ENCODE data around the gene TP53I13. TPM values are rescaled to one million over a fixed set of nuclear protein-coding genes. Genes with fewer than 3 reads are reported as not detected.

TP53I13 gene
- total RNA-seq, 1 experiment from 2014 or later = 123 TPM

DNA sequence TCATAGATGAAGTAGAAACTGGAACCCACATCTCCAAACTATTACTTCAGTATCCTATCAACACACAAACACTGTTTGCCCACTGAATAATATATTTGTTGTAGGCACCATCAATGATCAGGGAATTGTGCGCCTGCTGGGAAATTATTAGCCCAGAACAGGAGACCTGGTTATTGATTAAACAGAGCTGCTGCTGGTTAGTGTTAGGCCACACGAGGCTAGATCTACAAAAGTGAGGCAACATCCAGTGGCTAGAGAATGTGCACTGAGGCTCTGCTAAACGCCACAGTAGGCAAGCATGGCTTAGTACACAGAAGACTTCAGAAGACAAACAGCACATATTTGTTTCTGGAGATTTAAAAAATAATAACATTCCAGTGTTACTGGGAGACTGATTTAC, 12.7 kb upstream of the TP53I13 start:
- ChIA-PET POLR2A (no interaction called here), CTCF (interaction anchor here (0.9 kb wide), 1 partner anchor 186 kb away, joined by 3 read pairs; no protein-coding TSS in a partner anchor)
- no TSS peak for BruUV-seq (replicated peaks)
- Histone ChIP-seq H3K36me3 (ENCODE audit: control insufficient read depth, insufficient read depth, low read length) (no peaks in the 10 kb centered on the region), H3K27ac (ENCODE audit: low read length) (no peak overlapping the region), H3K27me3 (ENCODE audit: control insufficient read depth, insufficient read depth, low read length) (no peaks in the 10 kb centered on the region), H3K9me3 (ENCODE audit: control insufficient read depth, insufficient read depth, low read depth, low read length) (no peaks in the 10 kb centered on the region), H3K4me1 (ENCODE audit: control insufficient read depth, insufficient read depth, low read length) (no peaks in the 10 kb centered on the region), H3K4me3 (ENCODE audit: low read depth in 2 of 2, low read length in 2 of 2) (no peak overlapping the region)
- in situ Hi-C loops (cut with HindIII; ENCODE audit: low pct_unique_long_range_greater_than_20kb, low sequenced_read_pairs) = no loop called here
- TF ChIP-seq TCF7L2 (IDR thresholded peaks at IDR 0.05; ENCODE audit: low read depth, low read length) (no peak), SIN3A (IDR thresholded peaks at IDR 0.05; ENCODE audit: borderline replicate concordance, insufficient read depth, low read depth, low read length) (no peak), POLR2AphosphoS5 (IDR thresholded peaks at IDR 0.05; ENCODE audit: low read depth, low read length) (no peak)
- TF ChIP-seq, protein P1, sequence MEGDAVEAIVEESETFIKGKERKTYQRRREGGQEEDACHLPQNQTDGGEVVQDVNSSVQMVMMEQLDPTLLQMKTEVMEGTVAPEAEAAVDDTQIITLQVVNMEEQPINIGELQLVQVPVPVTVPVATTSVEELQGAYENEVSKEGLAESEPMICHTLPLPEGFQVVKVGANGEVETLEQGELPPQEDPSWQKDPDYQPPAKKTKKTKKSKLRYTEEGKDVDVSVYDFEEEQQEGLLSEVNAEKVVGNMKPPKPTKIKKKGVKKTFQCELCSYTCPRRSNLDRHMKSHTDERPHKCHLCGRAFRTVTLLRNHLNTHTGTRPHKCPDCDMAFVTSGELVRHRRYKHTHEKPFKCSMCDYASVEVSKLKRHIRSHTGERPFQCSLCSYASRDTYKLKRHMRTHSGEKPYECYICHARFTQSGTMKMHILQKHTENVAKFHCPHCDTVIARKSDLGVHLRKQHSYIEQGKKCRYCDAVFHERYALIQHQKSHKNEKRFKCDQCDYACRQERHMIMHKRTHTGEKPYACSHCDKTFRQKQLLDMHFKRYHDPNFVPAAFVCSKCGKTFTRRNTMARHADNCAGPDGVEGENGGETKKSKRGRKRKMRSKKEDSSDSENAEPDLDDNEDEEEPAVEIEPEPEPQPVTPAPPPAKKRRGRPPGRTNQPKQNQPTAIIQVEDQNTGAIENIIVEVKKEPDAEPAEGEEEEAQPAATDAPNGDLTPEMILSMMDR (IDR thresholded peaks at IDR 0.05) = no peak
- TF ChIP-seq, protein P2, sequence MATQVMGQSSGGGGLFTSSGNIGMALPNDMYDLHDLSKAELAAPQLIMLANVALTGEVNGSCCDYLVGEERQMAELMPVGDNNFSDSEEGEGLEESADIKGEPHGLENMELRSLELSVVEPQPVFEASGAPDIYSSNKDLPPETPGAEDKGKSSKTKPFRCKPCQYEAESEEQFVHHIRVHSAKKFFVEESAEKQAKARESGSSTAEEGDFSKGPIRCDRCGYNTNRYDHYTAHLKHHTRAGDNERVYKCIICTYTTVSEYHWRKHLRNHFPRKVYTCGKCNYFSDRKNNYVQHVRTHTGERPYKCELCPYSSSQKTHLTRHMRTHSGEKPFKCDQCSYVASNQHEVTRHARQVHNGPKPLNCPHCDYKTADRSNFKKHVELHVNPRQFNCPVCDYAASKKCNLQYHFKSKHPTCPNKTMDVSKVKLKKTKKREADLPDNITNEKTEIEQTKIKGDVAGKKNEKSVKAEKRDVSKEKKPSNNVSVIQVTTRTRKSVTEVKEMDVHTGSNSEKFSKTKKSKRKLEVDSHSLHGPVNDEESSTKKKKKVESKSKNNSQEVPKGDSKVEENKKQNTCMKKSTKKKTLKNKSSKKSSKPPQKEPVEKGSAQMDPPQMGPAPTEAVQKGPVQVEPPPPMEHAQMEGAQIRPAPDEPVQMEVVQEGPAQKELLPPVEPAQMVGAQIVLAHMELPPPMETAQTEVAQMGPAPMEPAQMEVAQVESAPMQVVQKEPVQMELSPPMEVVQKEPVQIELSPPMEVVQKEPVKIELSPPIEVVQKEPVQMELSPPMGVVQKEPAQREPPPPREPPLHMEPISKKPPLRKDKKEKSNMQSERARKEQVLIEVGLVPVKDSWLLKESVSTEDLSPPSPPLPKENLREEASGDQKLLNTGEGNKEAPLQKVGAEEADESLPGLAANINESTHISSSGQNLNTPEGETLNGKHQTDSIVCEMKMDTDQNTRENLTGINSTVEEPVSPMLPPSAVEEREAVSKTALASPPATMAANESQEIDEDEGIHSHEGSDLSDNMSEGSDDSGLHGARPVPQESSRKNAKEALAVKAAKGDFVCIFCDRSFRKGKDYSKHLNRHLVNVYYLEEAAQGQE (IDR thresholded peaks at IDR 0.05; ENCODE audit: insufficient read depth in 1 of 2, low read depth in 2 of 2, low read length in 1 of 2) = no peak
- DNase-seq (ENCODE audit: low read depth, low spot score) = no peak
- no peak for ATAC-seq
- intact Hi-C loops (cut with micrococcal nuclease; ENCODE audit: unreplicated experiment) = no loop called here

DNA sequence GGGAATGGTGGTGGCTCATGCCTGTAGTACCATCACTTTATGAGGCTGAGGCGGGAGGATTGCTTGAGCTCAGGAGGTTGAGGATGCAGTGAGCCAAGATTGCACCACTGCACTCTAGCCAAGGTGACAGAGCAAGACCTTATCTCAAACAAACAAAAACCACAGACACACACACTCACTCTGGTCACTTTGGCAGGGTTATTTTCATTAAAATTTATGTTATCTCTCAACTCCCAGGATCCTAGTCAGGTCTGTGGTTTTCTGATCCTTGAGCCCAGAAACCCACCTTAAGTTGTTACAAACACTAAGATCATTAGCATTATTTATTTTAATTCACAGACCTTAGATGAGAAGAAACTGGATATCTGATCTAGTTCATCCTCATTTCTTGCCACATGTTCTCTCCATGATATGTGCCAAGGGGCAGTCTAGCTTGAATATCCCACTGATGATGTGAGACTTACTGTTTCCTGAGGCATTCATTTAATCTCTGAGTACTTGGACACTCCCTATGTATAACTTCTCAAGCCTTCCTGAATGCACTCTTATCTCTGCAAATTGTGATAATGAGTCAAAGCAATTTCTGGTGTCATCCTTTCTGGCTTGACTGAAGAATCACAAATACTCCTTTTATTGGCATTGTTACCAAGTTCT, 11.3 kb upstream of the TP53I13 start:
- Histone ChIP-seq H3K4me1 (ENCODE audit: control insufficient read depth, insufficient read depth, low read length) (no peaks in the 10 kb centered on the region), H3K27ac (ENCODE audit: low read length) (no peak overlapping the region), H3K36me3 (ENCODE audit: control insufficient read depth, insufficient read depth, low read length) (no peaks in the 10 kb centered on the region), H3K9me3 (ENCODE audit: control insufficient read depth, insufficient read depth, low read depth, low read length) (no peaks in the 10 kb centered on the region), H3K4me3 (ENCODE audit: low read depth in 2 of 2, low read length in 2 of 2) (no peak overlapping the region), H3K27me3 (ENCODE audit: control insufficient read depth, insufficient read depth, low read length) (no peaks in the 10 kb centered on the region)
- BruUV-seq (replicated peaks) = no TSS peak
- in situ Hi-C loops (cut with HindIII; ENCODE audit: low pct_unique_long_range_greater_than_20kb, low sequenced_read_pairs) = no loop called here
- no peak for ATAC-seq
- no peak for DNase-seq (ENCODE audit: low read depth, low spot score)
- POLR2A ChIA-PET = interaction anchor here (0.6 kb wide), 1 partner anchor 324 kb away, joined by 7 read pairs; no protein-coding TSS in a partner anchor
- CTCF ChIA-PET = no interaction called here
- TF ChIP-seq, protein P2 (IDR thresholded peaks at IDR 0.05; ENCODE audit: insufficient read depth in 1 of 2, low read depth in 2 of 2, low read length in 1 of 2) = no peak
- TF ChIP-seq SIN3A (IDR thresholded peaks at IDR 0.05; ENCODE audit: borderline replicate concordance, insufficient read depth, low read depth, low read length) (no peak), TCF7L2 (IDR thresholded peaks at IDR 0.05; ENCODE audit: low read depth, low read length) (no peak), POLR2AphosphoS5 (IDR thresholded peaks at IDR 0.05; ENCODE audit: low read depth, low read length) (no peak)
- TF ChIP-seq, protein P1 (IDR thresholded peaks at IDR 0.05) = no peak
- intact Hi-C loops (cut with micrococcal nuclease; ENCODE audit: unreplicated experiment) = no loop called here

Measured in Panc1 (cell line).